ENCODE measurements around the gene RPGR.

RPGR gene

GRCh38 chrX:38268011-38268410, 59.3 kb downstream of the RPGR start:
- H3K9me3 ChIP-seq (ENCODE audit: control insufficient read depth, low read length) = no peaks in the 10 kb centered on the region
- H3K4me3 ChIP-seq (ENCODE audit: insufficient read depth, low read depth, low read length) = no peak overlapping the region
- no peaks in the 10 kb centered on the region for H3K27me3 ChIP-seq (ENCODE audit: control insufficient read depth, insufficient read depth, low read length, poor library complexity, severe bottlenecking)
- H3K36me3 ChIP-seq (ENCODE audit: control insufficient read depth, insufficient read depth, low read length) = no peaks in the 10 kb centered on the region
- no peak overlapping the region for H3K27ac ChIP-seq (ENCODE audit: insufficient read depth, low read depth, low read length, poor library complexity, severe bottlenecking)
- no peaks in the 10 kb centered on the region for H3K4me1 ChIP-seq (ENCODE audit: control insufficient read depth, insufficient read depth, low read length)
- 81 to 89% methylated on average over 3 of the region's 3 CpGs for WGBS, 2 experiments

GRCh38 chrX:38262715-38263620, 64.3 kb downstream of the RPGR start:
- Histone ChIP-seq H3K27ac (ENCODE audit: insufficient read depth, low read depth, low read length, poor library complexity, severe bottlenecking) (no peak overlapping the region), H3K4me3 (ENCODE audit: insufficient read depth, low read depth, low read length) (no peak overlapping the region), H3K9me3 (ENCODE audit: control insufficient read depth, low read length) (no peaks in the 10 kb centered on the region), H3K36me3 (ENCODE audit: control insufficient read depth, insufficient read depth, low read length) (no peaks in the 10 kb centered on the region), H3K27me3 (ENCODE audit: control insufficient read depth, insufficient read depth, low read length, poor library complexity, severe bottlenecking) (no peaks in the 10 kb centered on the region), H3K4me1 (ENCODE audit: control insufficient read depth, insufficient read depth, low read length) (no peaks in the 10 kb centered on the region)
- whole genome bisulfite sequencing, 2 experiments = 95 to 97% methylated on average over 4 to 9 of the region's 9 CpGs

GRCh38 chrX:38260231-38260630, 67.1 kb downstream of the RPGR start:
- Histone ChIP-seq H3K27ac (ENCODE audit: insufficient read depth, low read depth, low read length, poor library complexity, severe bottlenecking) (no peak overlapping the region), H3K4me3 (ENCODE audit: insufficient read depth, low read depth, low read length) (no peak overlapping the region), H3K36me3 (ENCODE audit: control insufficient read depth, insufficient read depth, low read length) (no peaks in the 10 kb centered on the region), H3K4me1 (ENCODE audit: control insufficient read depth, insufficient read depth, low read length) (no peaks in the 10 kb centered on the region), H3K27me3 (ENCODE audit: control insufficient read depth, insufficient read depth, low read length, poor library complexity, severe bottlenecking) (no peaks in the 10 kb centered on the region), H3K9me3 (ENCODE audit: control insufficient read depth, low read length) (no peaks in the 10 kb centered on the region)
- 14 to 28% methylated on average over 4 of the region's 4 CpGs for WGBS, 2 experiments

- no peaks in the 10 kb centered on the region for H3K36me3 ChIP-seq (ENCODE audit: control insufficient read depth, insufficient read depth, low read length)
- H3K27ac ChIP-seq (ENCODE audit: insufficient read depth, low read depth, low read length, poor library complexity, severe bottlenecking) = no peak overlapping the region
- no peaks in the 10 kb centered on the region for H3K9me3 ChIP-seq (ENCODE audit: control insufficient read depth, low read length)
- 94 to 96% methylated on average over 29 to 30 of the region's 30 CpGs for WGBS, 2 experiments
- no peaks in the 10 kb centered on the region for H3K27me3 ChIP-seq (ENCODE audit: control insufficient read depth, insufficient read depth, low read length, poor library complexity, severe bottlenecking)
- no peak overlapping the region for H3K4me3 ChIP-seq (ENCODE audit: insufficient read depth, low read depth, low read length)
- H3K4me1 ChIP-seq (ENCODE audit: control insufficient read depth, insufficient read depth, low read length) = no peaks in the 10 kb centered on the region
These were observed 71.3 kb downstream of the RPGR start for GRCh38 chrX:38256019-38256418.

GRCh38 chrX:38249965-38250364, 77.3 kb downstream of the RPGR start:
- H3K27ac ChIP-seq (ENCODE audit: insufficient read depth, low read depth, low read length, poor library complexity, severe bottlenecking) = no peak overlapping the region
- WGBS, 2 experiments = 89 to 98% methylated on average over 2 of the region's 2 CpGs
- H3K9me3 ChIP-seq (ENCODE audit: control insufficient read depth, low read length) = no peaks in the 10 kb centered on the region
- no peaks in the 10 kb centered on the region for H3K36me3 ChIP-seq (ENCODE audit: control insufficient read depth, insufficient read depth, low read length)
- no peaks in the 10 kb centered on the region for H3K27me3 ChIP-seq (ENCODE audit: control insufficient read depth, insufficient read depth, low read length, poor library complexity, severe bottlenecking)
- H3K4me3 ChIP-seq (ENCODE audit: insufficient read depth, low read depth, low read length) = no peak overlapping the region
- no peaks in the 10 kb centered on the region for H3K4me1 ChIP-seq (ENCODE audit: control insufficient read depth, insufficient read depth, low read length)

- Histone ChIP-seq H3K4me3 (ENCODE audit: insufficient read depth, low read depth, low read length) (no peak overlapping the region), H3K36me3 (ENCODE audit: control insufficient read depth, insufficient read depth, low read length) (no peaks in the 10 kb centered on the region), H3K4me1 (ENCODE audit: control insufficient read depth, insufficient read depth, low read length) (no peaks in the 10 kb centered on the region), H3K27me3 (ENCODE audit: control insufficient read depth, insufficient read depth, low read length, poor library complexity, severe bottlenecking) (no peaks in the 10 kb centered on the region), H3K27ac (ENCODE audit: insufficient read depth, low read depth, low read length, poor library complexity, severe bottlenecking) (no peak overlapping the region), H3K9me3 (ENCODE audit: control insufficient read depth, low read length) (no peaks in the 10 kb centered on the region)
- WGBS, 2 experiments = 100% methylated on average over 1 to 2 of the region's 2 CpGs
These were observed 80.3 kb downstream of the RPGR start for GRCh38 chrX:38247051-38247450.

- Histone ChIP-seq H3K27me3 (ENCODE audit: control insufficient read depth, insufficient read depth, low read length, poor library complexity, severe bottlenecking) (no peaks in the 10 kb centered on the region), H3K4me3 (ENCODE audit: insufficient read depth, low read depth, low read length) (no peak overlapping the region), H3K4me1 (ENCODE audit: control insufficient read depth, insufficient read depth, low read length) (no peaks in the 10 kb centered on the region), H3K36me3 (ENCODE audit: control insufficient read depth, insufficient read depth, low read length) (no peaks in the 10 kb centered on the region), H3K27ac (ENCODE audit: insufficient read depth, low read depth, low read length, poor library complexity, severe bottlenecking) (no peak overlapping the region), H3K9me3 (ENCODE audit: control insufficient read depth, low read length) (no peaks in the 10 kb centered on the region)
- WGBS, 2 experiments = 100% methylated on average over 1 to 2 of the region's 2 CpGs
These were observed 86.8 kb downstream of the RPGR start for GRCh38 chrX:38240541-38240940.

GRCh38 chrX:38236901-38237615, 90.3 kb downstream of the RPGR start:
- Histone ChIP-seq H3K27me3 (ENCODE audit: control insufficient read depth, insufficient read depth, low read length, poor library complexity, severe bottlenecking) (no peaks in the 10 kb centered on the region), H3K4me1 (ENCODE audit: control insufficient read depth, insufficient read depth, low read length) (no peaks in the 10 kb centered on the region), H3K36me3 (ENCODE audit: control insufficient read depth, insufficient read depth, low read length) (no peaks in the 10 kb centered on the region), H3K9me3 (ENCODE audit: control insufficient read depth, low read length) (no peaks in the 10 kb centered on the region), H3K4me3 (ENCODE audit: insufficient read depth, low read depth, low read length) (no peak overlapping the region), H3K27ac (ENCODE audit: insufficient read depth, low read depth, low read length, poor library complexity, severe bottlenecking) (no peak overlapping the region)
- WGBS, 2 experiments = 93 to 96% methylated on average over 5 to 6 of the region's 6 CpGs

- no peak overlapping the region for H3K4me3 ChIP-seq (ENCODE audit: insufficient read depth, low read depth, low read length)
- H3K27me3 ChIP-seq (ENCODE audit: control insufficient read depth, insufficient read depth, low read length, poor library complexity, severe bottlenecking) = no peaks in the 10 kb centered on the region
- H3K4me1 ChIP-seq (ENCODE audit: control insufficient read depth, insufficient read depth, low read length) = no peaks in the 10 kb centered on the region
- 88 to 93% methylated on average over 3 of the region's 3 CpGs for WGBS, 2 experiments
- no peaks in the 10 kb centered on the region for H3K36me3 ChIP-seq (ENCODE audit: control insufficient read depth, insufficient read depth, low read length)
- H3K9me3 ChIP-seq (ENCODE audit: control insufficient read depth, low read length) = no peaks in the 10 kb centered on the region
- no peak overlapping the region for H3K27ac ChIP-seq (ENCODE audit: insufficient read depth, low read depth, low read length, poor library complexity, severe bottlenecking)
These were observed 93.2 kb downstream of the RPGR start for GRCh38 chrX:38233891-38234667.

All from ectodermal cell (in vitro differentiated cells).